Measurements from ENCODE around the gene ASAP3.
A peak's percentile ranks its signal among the peaks of the same experiment; 100 is the strongest.

The ASAP3 gene

DNA sequence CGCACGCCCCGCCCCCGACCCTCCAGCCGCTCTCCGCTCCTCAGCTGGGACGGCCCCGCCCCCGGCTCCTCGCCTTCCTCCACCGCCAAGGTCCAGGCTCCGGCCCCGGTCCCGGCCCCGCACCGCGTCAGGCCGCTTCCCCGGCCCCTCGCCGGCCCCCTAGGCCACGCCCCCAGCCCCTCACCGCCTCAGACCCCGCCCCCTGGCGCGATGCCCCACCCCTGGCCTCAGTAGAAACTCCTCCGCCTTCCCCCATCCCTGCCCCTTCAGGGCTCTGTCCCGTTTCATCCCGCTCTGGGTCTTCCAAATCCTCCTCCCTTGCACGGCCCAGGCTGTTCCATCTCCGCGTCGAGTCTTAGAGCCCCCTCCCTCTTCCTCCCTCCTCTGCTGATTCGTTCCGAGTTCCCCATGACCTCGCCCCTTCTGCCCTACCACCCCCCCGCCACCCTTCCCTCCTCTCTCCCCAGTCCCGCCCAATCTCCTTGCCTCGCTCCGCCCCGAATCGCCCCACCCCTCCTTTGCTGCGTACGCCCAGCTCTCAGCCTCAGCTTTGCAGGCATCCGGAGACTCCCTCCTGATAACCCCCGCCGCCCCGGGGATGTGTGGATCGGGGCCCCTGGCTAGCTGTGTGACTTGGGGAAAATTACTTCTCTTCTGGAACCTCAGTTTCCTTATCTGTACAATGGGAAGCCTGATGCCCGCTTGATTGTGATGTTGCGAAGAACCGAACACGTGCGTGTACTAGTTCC is 448 bp upstream of the ASAP3 start:
- TF ChIP-seq, protein P1, sequence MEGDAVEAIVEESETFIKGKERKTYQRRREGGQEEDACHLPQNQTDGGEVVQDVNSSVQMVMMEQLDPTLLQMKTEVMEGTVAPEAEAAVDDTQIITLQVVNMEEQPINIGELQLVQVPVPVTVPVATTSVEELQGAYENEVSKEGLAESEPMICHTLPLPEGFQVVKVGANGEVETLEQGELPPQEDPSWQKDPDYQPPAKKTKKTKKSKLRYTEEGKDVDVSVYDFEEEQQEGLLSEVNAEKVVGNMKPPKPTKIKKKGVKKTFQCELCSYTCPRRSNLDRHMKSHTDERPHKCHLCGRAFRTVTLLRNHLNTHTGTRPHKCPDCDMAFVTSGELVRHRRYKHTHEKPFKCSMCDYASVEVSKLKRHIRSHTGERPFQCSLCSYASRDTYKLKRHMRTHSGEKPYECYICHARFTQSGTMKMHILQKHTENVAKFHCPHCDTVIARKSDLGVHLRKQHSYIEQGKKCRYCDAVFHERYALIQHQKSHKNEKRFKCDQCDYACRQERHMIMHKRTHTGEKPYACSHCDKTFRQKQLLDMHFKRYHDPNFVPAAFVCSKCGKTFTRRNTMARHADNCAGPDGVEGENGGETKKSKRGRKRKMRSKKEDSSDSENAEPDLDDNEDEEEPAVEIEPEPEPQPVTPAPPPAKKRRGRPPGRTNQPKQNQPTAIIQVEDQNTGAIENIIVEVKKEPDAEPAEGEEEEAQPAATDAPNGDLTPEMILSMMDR (IDR thresholded peaks at IDR 0.05; ENCODE audit: low read depth, low read length, missing control alignments): no peak
- DNase-seq (ENCODE audit: low read depth): peak; percentile 42

DNA sequence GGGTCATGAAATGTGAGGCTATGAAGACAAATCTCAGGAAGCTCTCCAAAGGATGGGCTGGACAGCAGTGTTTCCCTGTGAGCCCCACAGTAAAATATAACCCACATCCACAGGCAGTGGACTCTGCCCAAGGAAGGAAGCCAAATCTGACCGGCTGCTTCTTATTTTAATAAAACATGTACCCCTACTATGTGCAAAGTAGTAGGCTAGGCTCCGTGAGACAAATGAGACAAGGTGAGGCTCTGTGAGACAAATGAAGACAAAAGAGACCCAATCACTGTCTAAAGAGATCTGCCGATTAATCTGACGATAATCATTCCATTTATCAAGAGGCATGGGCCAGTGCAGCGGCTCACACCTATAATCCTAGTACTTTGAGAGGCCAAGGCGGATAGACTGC is 2.1 kb downstream of the ASAP3 start:
- DNase-seq (ENCODE audit: low read depth): no peak
- TF ChIP-seq, protein P1 (IDR thresholded peaks at IDR 0.05; ENCODE audit: low read depth, low read length, missing control alignments): no peak
- no peak overlapping the region for H3K4me3 ChIP-seq (ENCODE audit: low read depth, low read length)

More for the DNA sequence above, 448 bp upstream of the ASAP3 start:
- peak overlapping the region; percentile 49 for H3K4me3 ChIP-seq (ENCODE audit: low read depth, low read length)

DNA sequence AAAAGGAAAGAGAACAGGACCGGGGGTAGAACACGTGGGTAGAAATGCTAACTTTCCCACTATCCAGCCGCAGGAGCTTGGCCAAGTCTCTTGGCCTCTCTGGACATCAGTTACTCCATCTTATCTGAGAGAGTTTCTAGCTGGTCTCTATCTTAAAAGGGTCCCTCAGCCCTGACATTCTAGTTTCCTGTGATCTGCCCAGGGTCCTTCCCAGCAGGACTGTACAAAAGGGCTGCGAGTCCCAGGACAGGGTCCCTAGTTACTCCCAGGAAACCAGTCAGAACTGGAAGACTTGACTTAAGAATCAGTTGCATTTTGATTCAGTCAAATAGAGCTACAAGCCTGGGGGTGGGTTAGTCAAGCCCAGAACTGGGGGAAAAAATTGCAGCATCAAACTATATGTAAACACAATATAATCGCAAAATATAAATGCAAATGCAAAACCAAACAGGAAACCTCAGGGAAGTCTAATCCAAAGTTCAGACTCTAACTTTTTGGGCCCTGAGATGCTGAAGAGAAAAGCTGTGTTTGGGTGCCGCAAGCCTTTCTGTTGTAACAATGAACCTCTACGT is 2.9 kb downstream of the ASAP3 start:
- TF ChIP-seq, protein P1 (IDR thresholded peaks at IDR 0.05; ENCODE audit: low read depth, low read length, missing control alignments): no peak
- DNase-seq (ENCODE audit: low read depth): no peak
- no peak overlapping the region for H3K4me3 ChIP-seq (ENCODE audit: low read depth, low read length)

DNA sequence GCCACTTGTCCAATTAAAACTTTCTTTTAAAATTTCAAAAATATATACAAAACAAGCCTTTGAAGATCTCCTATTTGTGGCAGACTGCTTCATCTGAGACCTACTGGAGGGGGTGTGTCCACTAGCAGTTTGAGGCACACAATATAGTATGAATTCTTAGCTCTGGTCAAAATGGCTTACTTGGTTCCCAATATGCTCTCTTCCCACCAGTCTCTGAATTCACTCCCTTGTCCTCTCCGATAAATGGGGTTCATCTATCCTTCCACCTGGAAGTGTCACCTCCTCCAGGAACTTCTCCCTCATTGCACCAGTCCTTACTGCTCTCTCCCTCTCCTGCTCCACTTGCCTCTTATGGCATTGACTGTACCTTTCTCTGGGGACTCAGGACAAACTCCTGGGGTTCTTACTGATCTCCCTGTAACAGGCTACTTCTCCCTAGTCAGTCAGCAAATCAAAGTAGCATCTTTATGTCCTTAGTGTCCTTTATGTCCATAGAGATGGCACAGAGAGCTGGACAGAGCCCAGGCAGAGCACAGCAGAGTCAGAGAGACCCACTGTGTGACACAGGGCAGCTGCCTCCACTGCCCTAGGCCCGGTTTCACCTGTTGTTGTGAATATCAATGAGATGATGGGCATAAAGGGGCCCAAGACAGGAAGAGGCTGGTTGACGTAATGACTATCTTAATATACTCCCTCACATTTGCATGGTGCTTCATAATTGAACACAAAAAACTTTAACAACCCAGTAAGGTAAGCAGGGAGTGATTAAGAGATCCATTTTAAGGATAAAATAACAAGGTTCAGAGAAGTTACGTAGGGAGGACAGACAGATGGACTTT is 3.6 kb downstream of the ASAP3 start:
- DNase-seq (ENCODE audit: low read depth): no peak
- TF ChIP-seq, protein P1 (IDR thresholded peaks at IDR 0.05; ENCODE audit: low read depth, low read length, missing control alignments): no peak
- no peak overlapping the region for H3K4me3 ChIP-seq (ENCODE audit: low read depth, low read length)

DNA sequence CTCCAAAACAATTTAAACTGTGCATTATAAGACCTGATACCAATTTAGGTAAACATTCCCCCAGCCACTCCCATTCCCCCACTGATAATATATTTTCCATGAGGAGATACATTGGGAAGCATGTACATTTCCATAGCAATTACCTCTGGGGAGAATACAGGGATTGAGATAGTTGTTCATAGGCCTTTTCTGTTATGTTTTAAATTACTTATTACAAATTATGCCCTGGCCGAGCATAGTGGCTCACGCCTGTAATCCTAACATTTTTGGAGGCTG is 4.4 kb downstream of the ASAP3 start:
- no peak overlapping the region for H3K4me3 ChIP-seq (ENCODE audit: low read depth, low read length)
- DNase-seq (ENCODE audit: low read depth): no peak
- TF ChIP-seq, protein P1 (IDR thresholded peaks at IDR 0.05; ENCODE audit: low read depth, low read length, missing control alignments): no peak

DNA sequence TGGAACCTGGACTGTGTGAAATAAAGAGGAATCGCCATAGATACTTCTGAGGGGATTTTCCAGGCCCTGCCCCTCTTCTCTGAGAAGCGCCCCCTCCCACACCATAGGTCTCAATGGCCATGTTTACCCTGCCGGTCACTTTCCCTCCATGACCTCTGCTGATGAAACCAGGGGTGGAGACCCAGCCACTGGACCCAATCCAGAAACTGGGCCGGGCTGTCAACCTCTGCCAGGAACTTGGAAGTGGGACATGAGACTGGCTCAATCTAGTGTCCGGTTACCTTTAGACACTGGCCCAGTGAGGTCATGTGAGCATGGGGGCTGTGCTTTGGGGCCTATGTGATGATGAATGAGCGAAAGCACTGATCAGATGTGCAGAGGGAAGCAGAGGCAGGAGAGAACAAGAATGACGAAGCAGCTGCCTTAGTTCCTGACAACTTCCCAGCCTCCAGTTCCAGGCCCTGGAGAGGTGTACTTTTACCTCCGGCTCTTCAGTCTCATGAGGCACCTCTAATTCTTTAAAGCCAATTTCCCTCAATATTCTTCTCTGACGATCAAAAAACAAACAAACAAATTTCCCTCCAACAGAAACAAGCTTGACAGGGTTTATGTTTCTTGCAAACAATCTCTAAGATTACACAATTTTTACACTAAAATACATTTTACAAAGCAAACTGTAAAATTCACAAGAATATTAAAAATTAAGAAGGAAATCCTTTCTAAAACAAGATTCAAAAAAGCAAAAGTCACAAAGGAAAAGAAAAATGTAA is 4.9 kb downstream of the ASAP3 start:
- H3K4me3 ChIP-seq (ENCODE audit: low read depth, low read length): no peak overlapping the region
- TF ChIP-seq, protein P1 (IDR thresholded peaks at IDR 0.05; ENCODE audit: low read depth, low read length, missing control alignments): no peak
- no peak for DNase-seq (ENCODE audit: low read depth)

Data from GM12864 (cell line).